Tibial artery (tissue), 4 donors: ENCODE data around the gene KRTAP10-2.
"Not testable (repeated sequence)": the region's sequence is repeated elsewhere in the genome, so short reads cannot be mapped to it uniquely, and the experiment has no call there.

ENCODE experiments used
- DNase-seq, 2 donors: peaks; one replicate each; pipeline ENCODE4 v3.0.0-alpha.2; 2019
- H3K27ac ChIP-seq, 2 donors: fragments of 200-600 bp; sonication (generic) in 1 of 2; 1 replicate in 1 of 2; 2 replicates in 1 of 2; pipeline ENCODE4 v1.5.1; 2018 to 2019; ENCODE audit warnings: mild to moderate bottlenecking in 1 of 2
- H3K27me3 ChIP-seq, 2 donors: fragments of 200-600 bp; sonication (generic) in 1 of 2; one replicate each; pipeline versions ENCODE4 v1.5.1 to v1.6.0; 2016 to 2019
- H3K36me3 ChIP-seq, 3 donors: fragments of 200-600 bp; sonication (generic) in 2 of 3; one replicate each; pipeline ENCODE4 v1.5.1; 2016 to 2019; ENCODE audit warnings: mild to moderate bottlenecking in 2 of 3
- H3K4me1 ChIP-seq, 4 donors: fragments of 200-600 bp; sonication (generic) in 2 of 4; 1 replicate in 3 of 4; 2 replicates in 1 of 4; pipeline ENCODE4 v1.5.1; 2016 to 2019
- H3K4me3 ChIP-seq, 2 donors: fragments of 200-600 bp; sonication (generic) in 1 of 2; 1 replicate in 1 of 2; 2 replicates in 1 of 2; pipeline ENCODE4 v1.5.1; 2018 to 2019; ENCODE audit warnings: mild to moderate bottlenecking in 2 of 2
- H3K9me3 ChIP-seq, 3 donors: fragments of 200-600 bp; sonication (generic) in 1 of 3; one replicate each; pipeline ENCODE4 v1.5.1; 2016 to 2019
- intact Hi-C: fragments of 100-400 bp; cut with DNase I; formaldehyde crosslinking; loops from one replicate; pipeline ENCODE4 v1.15.0; 2023; ENCODE audit warnings: low total_unique reads
- TF ChIP-seq, protein P1 (sequence below), 2 experiments: fragments of 200-600 bp in 1 of 2; fragments of 450-650 bp in 1 of 2; IDR thresholded peaks; one replicate each; pipeline ENCODE4 v1.5.1; 2017 to 2019; ENCODE audit warnings: antibody characterized with exemption in 2 of 2, mild to moderate bottlenecking in 1 of 2, moderate library complexity in 1 of 2

Gene KRTAP10-2

DNA sequence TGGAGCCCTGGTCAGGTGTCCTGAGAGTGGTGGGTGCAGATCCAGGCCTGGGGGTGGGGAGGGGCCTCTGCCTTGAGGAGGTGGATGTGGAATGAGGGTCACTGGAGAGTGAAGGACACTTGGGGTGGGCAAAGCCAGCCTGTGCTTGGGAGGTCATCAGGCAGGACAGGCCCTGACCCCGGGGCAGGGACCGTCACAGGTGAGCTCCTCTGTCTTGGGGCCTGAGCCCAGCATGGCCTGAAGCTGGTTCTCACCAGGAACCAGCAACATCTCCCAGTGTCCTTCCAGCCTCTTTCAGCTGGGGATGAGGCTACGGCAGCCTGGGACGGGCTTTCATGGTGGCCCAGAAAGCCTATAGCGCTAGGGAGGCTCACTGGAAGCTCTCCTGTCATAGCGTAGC is 831 bp upstream of the KRTAP10-2 start:
- H3K27ac ChIP-seq = no peak overlapping the region
- H3K27me3 ChIP-seq = peaks cover 0 to 53% of the 10 kb centered on the region in 2 donors
- no peaks in the 10 kb centered on the region for H3K4me1 ChIP-seq
- no peaks in the 10 kb centered on the region for H3K36me3 ChIP-seq
- TF ChIP-seq, protein P1, sequence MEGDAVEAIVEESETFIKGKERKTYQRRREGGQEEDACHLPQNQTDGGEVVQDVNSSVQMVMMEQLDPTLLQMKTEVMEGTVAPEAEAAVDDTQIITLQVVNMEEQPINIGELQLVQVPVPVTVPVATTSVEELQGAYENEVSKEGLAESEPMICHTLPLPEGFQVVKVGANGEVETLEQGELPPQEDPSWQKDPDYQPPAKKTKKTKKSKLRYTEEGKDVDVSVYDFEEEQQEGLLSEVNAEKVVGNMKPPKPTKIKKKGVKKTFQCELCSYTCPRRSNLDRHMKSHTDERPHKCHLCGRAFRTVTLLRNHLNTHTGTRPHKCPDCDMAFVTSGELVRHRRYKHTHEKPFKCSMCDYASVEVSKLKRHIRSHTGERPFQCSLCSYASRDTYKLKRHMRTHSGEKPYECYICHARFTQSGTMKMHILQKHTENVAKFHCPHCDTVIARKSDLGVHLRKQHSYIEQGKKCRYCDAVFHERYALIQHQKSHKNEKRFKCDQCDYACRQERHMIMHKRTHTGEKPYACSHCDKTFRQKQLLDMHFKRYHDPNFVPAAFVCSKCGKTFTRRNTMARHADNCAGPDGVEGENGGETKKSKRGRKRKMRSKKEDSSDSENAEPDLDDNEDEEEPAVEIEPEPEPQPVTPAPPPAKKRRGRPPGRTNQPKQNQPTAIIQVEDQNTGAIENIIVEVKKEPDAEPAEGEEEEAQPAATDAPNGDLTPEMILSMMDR (IDR thresholded peaks at IDR 0.05) = no peak
- intact Hi-C loops = no loop called here
- peaks cover 0 to 7% (median 3%) of the 10 kb centered on the region in 3 donors for H3K9me3 ChIP-seq
- peak; percentile 14 to 53 for DNase-seq
- H3K4me3 ChIP-seq = no peak overlapping the region

DNA sequence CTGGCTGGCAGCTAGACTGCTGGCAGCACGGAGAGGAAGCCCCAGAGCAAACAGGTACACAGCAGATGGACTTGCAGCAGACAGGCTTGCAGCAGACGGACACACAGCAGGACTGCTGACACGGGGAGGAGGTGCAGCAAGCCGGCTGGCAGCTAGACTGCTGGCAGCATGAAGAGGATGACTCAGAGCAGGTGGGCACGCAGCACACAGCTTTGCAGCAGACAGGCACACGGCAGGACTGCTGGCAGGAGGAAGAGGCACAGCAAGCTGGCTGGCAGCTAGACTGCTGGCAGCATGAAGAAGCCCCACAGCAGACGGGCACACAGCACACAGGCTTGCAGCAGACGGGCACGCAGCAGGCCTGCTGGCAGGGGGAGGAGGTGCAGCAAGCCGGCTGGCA is 498 bp downstream of the KRTAP10-2 start:
- peaks cover 6 to 16% (median 9%) of the 10 kb centered on the region in 3 donors for H3K9me3 ChIP-seq
- H3K4me1 ChIP-seq = no peaks in the 10 kb centered on the region
- intact Hi-C loops = no loop called here
- H3K27me3 ChIP-seq = peaks cover 0 to 41% of the 10 kb centered on the region in 2 donors
- no peaks in the 10 kb centered on the region for H3K36me3 ChIP-seq
- DNase-seq = peak in 1 of 2 donors; percentile 5
- TF ChIP-seq, protein P1 (IDR thresholded peaks at IDR 0.05) = no peak
- no peak overlapping the region for H3K27ac ChIP-seq
- no peak overlapping the region for H3K4me3 ChIP-seq

DNA sequence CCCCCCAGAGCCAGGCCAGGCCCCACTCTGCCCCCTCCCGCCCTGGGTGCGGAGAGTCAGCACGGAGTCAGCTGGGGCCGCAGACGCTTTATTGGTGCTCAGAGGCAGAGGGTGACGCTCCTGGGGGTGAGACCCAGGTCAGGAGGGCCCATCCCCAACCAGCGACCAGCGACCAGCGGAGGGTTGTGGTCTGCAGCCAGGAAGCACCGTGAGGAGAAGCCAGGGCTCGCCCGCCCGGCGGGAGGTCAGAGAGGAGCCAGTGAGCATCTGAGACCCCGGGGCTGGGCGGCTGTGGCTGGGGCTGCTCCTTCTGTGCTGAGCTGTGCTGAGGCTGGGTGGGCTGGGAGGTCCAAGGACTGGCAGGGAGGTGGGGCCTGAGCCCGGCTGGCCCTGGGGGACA is 1.0 kb downstream of the KRTAP10-2 start:
- H3K27me3 ChIP-seq = peaks cover 0 to 36% of the 10 kb centered on the region in 2 donors
- peaks cover 6 to 14% (median 9%) of the 10 kb centered on the region in 3 donors for H3K9me3 ChIP-seq
- H3K27ac ChIP-seq, H3K4me1 ChIP-seq, H3K4me3 ChIP-seq, H3K36me3 ChIP-seq, intact Hi-C loops: not testable (repeated sequence)
- peak; percentile 16 to 55 for DNase-seq

DNA sequence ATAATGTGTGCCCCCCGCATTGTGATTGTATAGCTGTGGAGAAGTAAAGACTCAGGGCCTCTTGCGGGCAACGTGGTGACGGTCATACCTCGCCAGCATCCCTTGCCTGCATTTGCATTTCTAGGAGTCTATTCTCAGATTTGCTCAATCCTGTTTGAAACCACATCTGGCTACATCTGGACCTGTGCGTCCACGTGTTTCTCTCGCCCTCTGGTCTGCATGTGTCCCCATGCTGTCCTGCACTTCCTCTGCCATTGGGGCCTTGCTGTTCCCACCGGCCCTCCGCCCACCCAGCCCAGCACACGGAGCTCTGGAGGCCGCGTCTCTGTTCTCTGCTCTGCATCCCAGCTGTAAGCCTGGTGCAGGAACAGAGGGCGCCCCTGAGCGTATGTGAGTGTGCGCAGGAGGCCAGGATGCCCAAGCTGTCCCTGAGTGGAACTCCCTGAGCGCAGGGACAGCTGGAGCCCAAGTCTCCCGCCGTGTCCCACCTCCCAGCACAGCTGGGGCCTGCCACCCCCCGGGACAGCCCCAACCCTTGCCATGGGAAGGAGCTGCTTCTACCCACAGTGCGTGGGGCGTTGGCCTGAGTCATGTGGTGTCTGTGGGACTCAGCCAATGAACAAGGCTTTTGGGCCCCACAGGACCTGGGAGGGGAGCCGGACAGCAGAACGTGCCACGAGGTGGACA is 1.6 kb downstream of the KRTAP10-2 start:
- H3K27ac ChIP-seq = no peak overlapping the region
- no peak overlapping the region for H3K4me3 ChIP-seq
- DNase-seq = peak; percentile 12 to 53
- TF ChIP-seq, protein P1 (IDR thresholded peaks at IDR 0.05) = no peak
- H3K9me3 ChIP-seq = peaks cover 6 to 13% (median 9%) of the 10 kb centered on the region in 3 donors
- H3K36me3 ChIP-seq = no peaks in the 10 kb centered on the region
- intact Hi-C loops = no loop called here
- no peaks in the 10 kb centered on the region for H3K4me1 ChIP-seq
- peaks cover 0 to 33% of the 10 kb centered on the region in 2 donors for H3K27me3 ChIP-seq

DNA sequence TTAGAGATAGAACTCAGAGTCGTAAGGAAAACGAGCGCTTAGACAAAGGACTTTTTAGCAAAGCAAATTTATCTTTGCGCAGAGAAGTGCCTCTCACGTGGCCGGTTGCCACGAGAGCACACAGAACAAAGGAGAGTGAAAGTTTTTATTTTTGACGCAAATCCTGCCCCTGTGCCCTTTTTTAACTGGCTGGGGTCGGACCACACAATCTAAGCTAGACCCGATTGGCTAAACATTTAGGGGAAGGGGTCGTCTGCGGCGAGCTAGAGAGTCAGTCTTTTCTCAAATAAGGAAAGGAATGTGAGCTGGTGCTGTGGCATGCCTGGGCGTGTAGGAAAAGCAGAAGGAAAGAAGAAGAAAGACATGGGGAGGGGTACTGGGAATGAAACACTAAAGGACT is 2.4 kb downstream of the KRTAP10-2 start:
- Histone ChIP-seq H3K9me3 (peaks cover 6 to 9% (median 6%) of the 10 kb centered on the region in 3 donors), H3K27me3 (peaks cover 0 to 29% of the 10 kb centered on the region in 2 donors), H3K36me3 (no peaks in the 10 kb centered on the region), H3K27ac (no peak overlapping the region), H3K4me1 (no peaks in the 10 kb centered on the region), H3K4me3 (no peak overlapping the region)
- intact Hi-C loops = no loop called here
- TF ChIP-seq, protein P1 (IDR thresholded peaks at IDR 0.05) = no peak
- peak in 1 of 2 donors; percentile 4 for DNase-seq

DNA sequence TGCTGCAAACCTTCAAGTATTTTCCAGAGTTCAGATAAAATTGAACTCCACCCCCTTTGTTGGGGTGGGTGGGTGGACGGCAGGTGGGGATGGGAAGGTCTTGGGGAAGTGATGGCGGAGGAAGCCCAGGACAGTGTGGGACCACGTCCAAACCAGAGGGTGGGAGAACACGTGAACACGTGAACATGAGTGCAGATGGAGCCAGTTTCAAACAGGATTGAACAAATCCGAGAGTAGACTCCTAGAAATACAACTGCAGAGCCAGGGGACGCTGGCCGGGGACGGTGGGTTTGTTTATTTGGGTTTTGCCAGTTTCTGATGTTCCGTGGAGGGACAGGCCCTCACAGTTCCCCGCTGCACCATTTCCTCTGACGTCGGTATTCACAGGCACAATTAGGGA is 2.9 kb downstream of the KRTAP10-2 start:
- Histone ChIP-seq H3K27ac (no peak overlapping the region), H3K4me1 (no peaks in the 10 kb centered on the region), H3K9me3 (peaks cover 6 to 13% (median 6%) of the 10 kb centered on the region in 3 donors), H3K4me3 (no peak overlapping the region), H3K27me3 (peaks cover 0 to 29% of the 10 kb centered on the region in 2 donors), H3K36me3 (no peaks in the 10 kb centered on the region)
- intact Hi-C loops = no loop called here
- TF ChIP-seq, protein P1 (IDR thresholded peaks at IDR 0.05) = no peak
- DNase-seq = peak in 1 of 2 donors; percentile 9
